NCI-H2081 treated with DMSO at 0.1 percent for 48 hours (cell line): ENCODE results near the gene UBAP1L.
"Not testable (repeated sequence)": the region's sequence is repeated elsewhere in the genome, so short reads cannot be mapped to it uniquely, and the experiment has no call there.

Experiments
- DNase-seq: peaks from one replicate; lab custom pipeline; 2025; lab: John Stamatoyannopoulos, UW

UBAP1L gene

GRCh38 chr15:65062726-65063125, 52.3 kb downstream of the UBAP1L start:
- no peak for DNase-seq

GRCh38 chr15:65062061-65062460, 52.9 kb downstream of the UBAP1L start:
- no peak for DNase-seq

GRCh38 chr15:65060641-65061397, 54.2 kb downstream of the UBAP1L start:
- no peak for DNase-seq

- no peak for DNase-seq
Observed at GRCh38 chr15:65059931-65060596, 54.9 kb downstream of the UBAP1L start.

GRCh38 chr15:65059369-65059750, 55.6 kb downstream of the UBAP1L start:
- no peak for DNase-seq

- DNase-seq = no peak
Observed at GRCh38 chr15:65058394-65059368, 56.3 kb downstream of the UBAP1L start.

GRCh38 chr15:65057549-65057940, 57.5 kb downstream of the UBAP1L start:
- DNase-seq = no peak

- DNase-seq = no peak
Observed at GRCh38 chr15:65056868-65057548, 58.0 kb downstream of the UBAP1L start.

- DNase-seq = no peak
Observed at GRCh38 chr15:65056106-65056505, 58.9 kb downstream of the UBAP1L start.

GRCh38 chr15:65055201-65055870, 59.7 kb downstream of the UBAP1L start:
- DNase-seq = no peak

- DNase-seq = no peak
Observed at GRCh38 chr15:65054333-65055200, 60.4 kb downstream of the UBAP1L start.

- DNase-seq = no peak
Observed at GRCh38 chr15:65052956-65053355, 62.0 kb downstream of the UBAP1L start.

- no peak for DNase-seq
Observed at GRCh38 chr15:65051266-65051665, 63.7 kb downstream of the UBAP1L start.

- no peak for DNase-seq
Observed at GRCh38 chr15:65050270-65050669, 64.7 kb downstream of the UBAP1L start.

GRCh38 chr15:65049418-65049840, 65.6 kb downstream of the UBAP1L start:
- DNase-seq = peak; percentile 73

GRCh38 chr15:65048241-65048640, 66.8 kb downstream of the UBAP1L start:
- DNase-seq = no peak

- no peak for DNase-seq
Observed at GRCh38 chr15:65044724-65045481, 70.1 kb downstream of the UBAP1L start, which contains the start of gene SLC51B. SLC51B (plus strand) TSS chr15:65045387; CDS start chr15:65050005, 4,618 bp downstream.

GRCh38 chr15:65044218-65044617, 70.8 kb downstream of the UBAP1L start:
- DNase-seq = not testable (repeated sequence)

- DNase-seq = no peak
Observed at GRCh38 chr15:65042776-65043327, 72.1 kb downstream of the UBAP1L start.
